ENCODE measurements around the gene NOXA1.

The NOXA1 gene

GRCh38 chr9:137379761-137380161 is 43.4 kb upstream of the NOXA1 start:
- no peak overlapping the region for H3K4me3 ChIP-seq (ENCODE audit: low read depth, low read length)
- DNase-seq (ENCODE audit: low read depth) = no peak
- no peak for TF ChIP-seq CTCF (IDR thresholded peaks at IDR 0.05; ENCODE audit: low read depth, low read length, missing control alignments)

GRCh38 chr9:137380171-137380570 is 43.0 kb upstream of the NOXA1 start:
- DNase-seq (ENCODE audit: low read depth) = no peak
- no peak for TF ChIP-seq CTCF (IDR thresholded peaks at IDR 0.05; ENCODE audit: low read depth, low read length, missing control alignments)
- H3K4me3 ChIP-seq (ENCODE audit: low read depth, low read length) = no peak overlapping the region

GRCh38 chr9:137380606-137381005 is 42.6 kb upstream of the NOXA1 start:
- H3K4me3 ChIP-seq (ENCODE audit: low read depth, low read length) = no peak overlapping the region
- no peak for TF ChIP-seq CTCF (IDR thresholded peaks at IDR 0.05; ENCODE audit: low read depth, low read length, missing control alignments)
- no peak for DNase-seq (ENCODE audit: low read depth)

GRCh38 chr9:137381501-137382443 is 41.4 kb upstream of the NOXA1 start:
- DNase-seq (ENCODE audit: low read depth) = no peak
- no peak for TF ChIP-seq CTCF (IDR thresholded peaks at IDR 0.05; ENCODE audit: low read depth, low read length, missing control alignments)

GRCh38 chr9:137382444-137383080 is 40.6 kb upstream of the NOXA1 start:
- TF ChIP-seq CTCF (IDR thresholded peaks at IDR 0.05; ENCODE audit: low read depth, low read length, missing control alignments) = no peak
- no peak for DNase-seq (ENCODE audit: low read depth)
- H3K4me3 ChIP-seq (ENCODE audit: low read depth, low read length) = no peak overlapping the region

More at GRCh38 chr9:137381501-137382443, 41.4 kb upstream of the NOXA1 start:
- no peak overlapping the region for H3K4me3 ChIP-seq (ENCODE audit: low read depth, low read length)

- H3K4me3 ChIP-seq (ENCODE audit: low read depth, low read length) = no peak overlapping the region
- DNase-seq (ENCODE audit: low read depth) = no peak
- no peak for TF ChIP-seq CTCF (IDR thresholded peaks at IDR 0.05; ENCODE audit: low read depth, low read length, missing control alignments)
These were observed 40.0 kb upstream of the NOXA1 start for GRCh38 chr9:137383081-137383783.
